HG03571 (cell line): ENCODE measurements around the gene PTGIS.

Source experiments
- ATAC-seq: cut with Tn5 transposase; IDR thresholded peaks from one replicate; pipeline ENCODE4 v1.9.1; 2021; ENCODE audit not compliant: unreplicated experiment

PTGIS gene

DNA sequence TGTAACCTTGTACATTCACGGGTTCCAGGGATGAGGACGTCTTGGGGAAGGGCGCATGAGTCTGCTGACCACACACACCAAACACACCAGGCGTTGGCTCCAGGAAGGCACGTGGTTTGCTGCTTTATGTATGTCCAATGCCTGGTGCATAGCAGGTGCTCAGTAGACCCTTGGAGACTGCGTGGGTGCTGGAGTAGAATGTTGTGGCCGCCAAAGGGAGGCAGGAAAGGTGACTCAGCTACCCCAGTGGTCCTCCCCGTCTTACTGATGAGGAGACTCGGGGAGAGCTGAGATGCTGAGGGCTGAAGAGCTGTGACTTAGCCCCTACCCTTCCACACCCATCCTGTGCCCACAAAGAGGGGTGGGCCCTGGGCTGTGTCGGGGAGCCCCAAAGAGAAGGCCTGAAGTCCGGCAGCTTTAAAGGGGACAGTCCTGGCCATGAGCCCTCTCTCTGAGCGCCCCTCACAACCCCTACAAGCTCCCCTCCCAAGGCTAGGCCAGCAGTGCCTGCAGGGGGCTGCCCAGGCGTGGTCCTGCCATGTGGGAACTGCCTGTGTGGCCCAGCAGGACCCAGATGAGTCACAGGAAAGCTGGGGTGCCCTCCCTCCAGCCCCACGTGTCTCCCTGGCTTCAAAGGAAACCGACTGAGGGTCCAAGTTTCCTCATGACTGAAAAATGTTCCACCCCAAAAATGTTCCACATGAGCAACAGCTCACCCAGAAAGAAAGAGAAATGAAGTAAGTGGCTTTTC is 28.0 kb upstream of the PTGIS start:
- no peak for ATAC-seq

DNA sequence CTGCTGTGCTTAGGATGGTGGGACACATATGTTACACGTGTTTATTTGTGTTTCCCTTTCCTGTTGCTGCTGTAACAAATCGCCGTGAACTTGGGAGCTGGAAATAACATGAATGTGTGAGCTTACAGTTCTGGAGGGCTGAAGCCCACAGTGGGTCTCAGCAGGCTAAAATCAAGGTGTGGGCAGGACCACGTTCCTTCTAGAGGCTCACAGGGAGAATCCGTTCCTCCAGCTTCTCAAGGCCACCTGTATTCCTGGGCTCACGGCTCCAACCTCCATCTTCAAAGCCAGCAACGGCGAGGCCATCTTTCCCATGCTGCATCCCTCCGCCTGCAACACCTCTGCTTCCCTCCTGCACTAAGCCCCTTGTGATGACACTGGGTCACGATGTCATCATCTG is 27.4 kb upstream of the PTGIS start:
- no peak for ATAC-seq

DNA sequence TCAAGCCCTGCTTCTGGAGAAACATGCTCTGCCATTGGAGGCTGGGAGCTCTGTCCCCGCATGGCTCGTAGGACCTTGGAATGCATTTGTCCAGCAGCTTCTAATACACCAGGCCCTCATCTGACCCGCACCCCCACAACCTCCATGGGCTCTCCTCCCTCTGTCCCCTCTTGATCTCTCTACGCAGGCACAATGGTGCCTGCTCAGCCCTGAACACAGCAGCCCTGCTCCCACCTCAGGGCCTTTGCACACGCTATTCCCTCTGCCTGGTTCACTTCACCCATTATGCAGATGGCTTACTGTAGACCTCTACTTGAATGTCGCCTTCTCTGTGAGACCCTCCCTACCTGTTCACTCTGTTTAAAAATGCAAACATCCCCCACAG is 27.0 kb upstream of the PTGIS start:
- no peak for ATAC-seq

DNA sequence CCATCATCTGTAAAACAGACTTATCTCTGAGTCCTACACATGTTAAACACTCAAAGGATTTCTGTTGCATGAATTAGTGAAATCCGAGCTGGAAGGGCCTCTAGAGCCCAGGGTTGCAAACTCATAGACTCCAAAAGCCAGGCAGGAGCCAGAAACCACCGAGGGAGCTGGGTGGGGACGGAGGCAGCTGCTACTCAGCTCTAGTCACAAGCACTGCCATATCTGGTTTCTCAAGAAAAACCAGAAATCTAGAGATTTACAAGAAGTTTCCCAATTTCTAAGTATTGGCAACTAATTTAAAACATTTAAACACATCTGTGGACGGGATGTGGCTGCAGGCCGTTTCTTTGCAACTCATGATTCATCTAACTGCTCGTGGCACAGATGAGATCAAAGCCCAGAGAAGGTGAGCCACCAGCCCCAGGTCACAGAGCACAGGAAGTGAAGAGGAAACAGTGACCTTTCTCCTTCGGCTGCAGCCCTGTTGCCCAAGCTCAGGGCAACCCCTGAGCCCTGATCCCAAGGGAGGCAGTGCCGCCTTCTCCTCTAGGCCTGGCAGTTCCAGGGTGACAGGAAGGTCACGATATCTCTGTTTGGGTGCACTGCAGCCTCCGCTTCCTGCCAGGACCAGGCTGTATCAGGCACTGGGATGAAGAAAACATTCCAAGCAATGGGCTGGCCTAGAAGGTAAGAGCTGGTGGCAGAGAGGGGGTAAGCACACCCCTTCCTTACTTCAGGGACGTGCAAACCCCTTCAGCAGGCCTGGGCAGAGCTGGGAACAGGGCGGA is 26.4 kb upstream of the PTGIS start:
- ATAC-seq, result no peak

DNA sequence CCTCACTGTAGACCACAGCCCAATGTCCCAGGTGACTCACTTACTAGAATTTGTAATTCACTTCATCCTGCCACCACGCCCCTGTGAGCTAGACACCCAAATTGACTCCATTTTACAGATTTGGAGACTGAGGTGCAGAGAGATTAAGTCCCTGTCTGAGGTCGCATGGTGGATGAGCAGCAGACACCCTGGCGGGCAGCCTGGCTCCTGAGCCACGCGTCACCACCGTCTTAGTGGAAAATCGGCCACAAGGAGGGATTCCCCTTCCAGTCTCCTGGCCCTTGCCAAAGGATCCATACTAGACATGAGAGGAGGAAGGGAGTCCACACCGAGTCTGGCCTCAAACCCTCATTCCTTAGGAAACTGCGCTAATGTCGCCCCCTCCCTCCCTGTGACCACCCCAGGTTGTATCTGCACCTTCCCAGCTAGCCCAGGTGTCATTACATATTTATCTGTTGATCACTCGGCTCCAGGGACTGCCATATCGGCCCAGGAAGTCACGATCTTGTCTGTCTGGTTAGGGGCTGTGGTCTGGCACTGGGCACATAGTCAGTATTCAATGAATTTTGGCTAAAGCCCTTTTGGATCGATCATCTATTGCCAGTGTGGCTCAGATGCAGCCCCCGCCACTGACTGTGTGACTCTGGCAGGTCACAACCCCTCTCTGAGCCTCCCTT is 25.7 kb upstream of the PTGIS start:
- no peak for ATAC-seq

DNA sequence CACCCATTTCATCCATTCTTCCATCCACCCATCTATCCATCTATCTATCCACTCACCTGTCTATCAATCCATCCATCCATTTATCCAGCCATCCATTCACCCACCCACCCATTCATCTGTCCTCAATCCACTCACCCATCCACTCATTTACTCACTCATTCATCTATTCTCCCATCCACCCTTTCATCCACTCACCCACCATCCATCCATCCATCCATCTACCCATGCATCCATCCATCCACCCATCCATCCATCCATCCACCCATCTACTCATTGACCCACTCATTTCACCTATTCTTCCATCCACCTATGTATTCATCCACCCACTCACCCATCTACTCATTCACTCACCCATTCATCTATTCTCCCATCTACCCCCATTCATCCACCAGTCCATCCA is 24.2 kb upstream of the PTGIS start:
- ATAC-seq, result no peak

DNA sequence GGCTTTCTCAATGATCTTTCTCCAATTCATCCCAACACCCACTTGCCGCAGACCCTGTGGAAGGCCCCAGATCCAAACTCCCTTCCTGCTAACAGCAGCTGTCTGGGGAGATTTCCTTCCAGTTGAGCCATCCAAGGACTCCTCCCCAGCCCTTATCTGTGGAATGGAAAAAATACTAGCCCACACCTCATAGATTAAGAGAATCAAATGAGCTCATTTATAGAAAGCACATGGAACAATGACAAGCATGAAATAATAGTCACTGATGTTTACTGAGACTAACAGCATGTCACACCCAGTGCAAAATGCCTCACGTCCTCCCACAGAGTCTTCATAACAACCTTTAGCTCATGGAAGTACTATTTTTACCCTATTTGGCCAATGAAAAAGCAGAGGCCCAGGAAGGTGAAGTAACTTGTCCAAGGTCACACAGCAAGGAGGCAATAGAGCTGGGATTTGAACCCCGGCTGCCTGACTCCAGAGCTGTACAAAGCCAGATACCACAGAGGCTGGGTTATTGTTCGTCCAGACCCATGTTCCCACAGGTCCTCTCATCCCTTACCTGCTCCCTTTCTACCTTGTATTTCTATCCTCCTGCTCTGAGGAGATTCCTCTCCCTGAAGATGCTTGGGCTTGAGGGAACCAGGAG is 23.4 kb upstream of the PTGIS start:
- ATAC-seq, result no peak

DNA sequence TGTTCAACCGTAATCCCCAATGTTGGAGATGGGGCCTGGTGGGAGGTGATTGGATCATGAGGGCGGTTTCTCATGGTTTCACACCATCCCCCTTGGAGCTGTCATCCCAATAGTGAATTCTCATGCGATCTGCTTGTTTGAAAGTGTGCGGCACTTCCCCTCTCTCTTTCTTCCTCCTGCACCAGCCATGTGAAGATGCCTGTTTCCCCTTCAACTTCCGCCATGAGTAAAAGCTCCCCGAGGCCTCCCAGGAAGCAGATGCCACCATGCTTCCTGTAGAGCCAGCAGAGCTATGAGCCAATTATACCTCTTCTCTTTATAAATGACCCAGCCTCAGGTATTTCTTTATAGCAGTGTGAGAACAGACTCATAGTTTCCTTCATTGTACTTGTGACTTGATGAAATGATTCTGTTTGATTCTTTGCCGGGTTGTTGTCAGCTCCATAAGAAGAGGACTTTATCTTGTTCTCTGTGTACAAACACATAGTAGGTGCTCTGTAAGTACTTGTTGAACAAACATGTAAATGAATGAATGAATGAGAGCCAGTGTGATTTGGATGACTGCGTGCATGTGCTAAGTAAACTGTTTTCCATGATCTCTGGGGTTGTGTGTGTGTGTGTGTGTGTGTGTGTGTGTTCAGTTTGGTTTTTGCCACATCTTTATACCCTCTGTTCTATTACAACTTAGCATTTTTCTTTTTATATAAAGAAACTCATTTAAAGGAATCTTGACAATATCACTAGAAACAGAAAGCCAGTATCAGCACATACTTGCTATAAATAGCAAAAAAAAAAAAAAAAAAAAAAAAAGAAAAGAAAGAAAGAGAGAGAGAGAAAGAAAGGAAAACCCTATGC is 22.5 kb upstream of the PTGIS start:
- no peak for ATAC-seq

DNA sequence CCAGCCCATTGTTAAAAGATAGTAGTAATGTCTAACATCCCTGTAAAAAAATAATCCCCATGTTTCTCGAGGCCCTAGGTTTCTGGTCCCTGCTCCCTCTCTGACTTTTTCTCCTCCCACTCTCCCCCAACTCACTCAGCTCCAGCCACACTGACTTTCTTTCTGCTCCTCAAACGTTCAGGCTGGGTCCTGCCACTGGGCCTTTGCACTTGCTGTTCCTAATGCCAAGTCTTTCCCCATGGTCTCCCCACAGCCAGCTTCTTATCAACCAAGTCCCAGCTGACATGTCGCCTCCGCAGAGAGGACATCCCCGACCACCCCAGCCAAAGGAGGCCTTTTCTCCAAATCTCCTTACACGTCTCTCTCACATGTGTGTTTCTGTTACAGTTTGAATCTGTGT is 21.8 kb upstream of the PTGIS start:
- ATAC-seq, result no peak

DNA sequence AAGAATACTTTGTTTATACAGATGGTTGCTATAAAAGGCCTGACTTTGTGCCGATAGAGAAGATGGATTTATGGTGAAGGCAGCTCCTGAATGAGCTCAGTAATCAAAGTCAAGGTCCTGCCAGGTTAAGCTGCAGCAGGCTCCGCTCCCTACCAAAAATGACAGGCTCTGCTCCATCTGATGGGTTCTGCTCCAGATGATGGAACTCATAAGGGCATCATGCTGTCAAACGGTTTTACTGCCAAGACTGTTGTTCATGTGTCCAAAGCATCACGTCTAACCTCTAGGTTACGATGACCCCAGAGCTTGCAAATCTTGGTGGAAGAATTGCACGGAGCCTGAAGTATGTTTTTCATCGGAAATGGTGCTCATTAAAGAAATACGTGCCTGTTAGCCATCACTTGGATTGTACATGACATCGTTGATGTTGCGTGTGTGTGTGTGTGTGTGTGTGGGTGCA is 19.2 kb upstream of the PTGIS start:
- ATAC-seq, result no peak

DNA sequence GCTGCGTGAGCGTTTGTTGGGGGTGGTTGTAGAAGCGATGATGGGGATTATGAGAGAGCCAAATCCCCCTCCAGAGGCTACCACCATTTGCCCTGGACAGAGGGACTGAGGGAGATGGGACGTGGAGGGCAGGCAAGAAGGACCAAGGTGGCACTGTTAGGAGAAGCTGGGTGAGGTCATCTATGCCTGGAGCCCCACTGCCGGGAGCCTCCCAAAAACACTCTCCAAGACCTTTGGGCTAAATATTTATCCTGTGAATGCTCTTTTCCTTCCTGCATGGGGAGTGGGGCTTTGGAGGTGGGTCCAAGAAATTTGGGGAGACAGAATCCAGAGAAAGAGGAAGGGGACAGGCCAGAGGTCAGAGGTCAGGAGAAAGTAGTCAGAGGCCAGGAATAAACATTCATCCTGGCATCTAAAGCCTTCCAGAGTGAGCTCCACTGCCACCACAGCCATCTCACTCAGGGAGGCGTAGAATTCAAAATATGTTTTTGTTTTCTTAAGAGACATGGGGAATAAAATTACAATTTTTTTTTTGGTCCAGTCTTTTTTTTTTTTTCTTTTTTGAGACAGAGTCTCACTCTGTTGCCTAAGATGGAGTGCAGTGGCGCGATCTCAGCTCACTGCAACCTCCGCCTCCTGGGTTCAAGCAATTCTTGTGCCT is 17.8 kb upstream of the PTGIS start:
- ATAC-seq, result no peak

DNA sequence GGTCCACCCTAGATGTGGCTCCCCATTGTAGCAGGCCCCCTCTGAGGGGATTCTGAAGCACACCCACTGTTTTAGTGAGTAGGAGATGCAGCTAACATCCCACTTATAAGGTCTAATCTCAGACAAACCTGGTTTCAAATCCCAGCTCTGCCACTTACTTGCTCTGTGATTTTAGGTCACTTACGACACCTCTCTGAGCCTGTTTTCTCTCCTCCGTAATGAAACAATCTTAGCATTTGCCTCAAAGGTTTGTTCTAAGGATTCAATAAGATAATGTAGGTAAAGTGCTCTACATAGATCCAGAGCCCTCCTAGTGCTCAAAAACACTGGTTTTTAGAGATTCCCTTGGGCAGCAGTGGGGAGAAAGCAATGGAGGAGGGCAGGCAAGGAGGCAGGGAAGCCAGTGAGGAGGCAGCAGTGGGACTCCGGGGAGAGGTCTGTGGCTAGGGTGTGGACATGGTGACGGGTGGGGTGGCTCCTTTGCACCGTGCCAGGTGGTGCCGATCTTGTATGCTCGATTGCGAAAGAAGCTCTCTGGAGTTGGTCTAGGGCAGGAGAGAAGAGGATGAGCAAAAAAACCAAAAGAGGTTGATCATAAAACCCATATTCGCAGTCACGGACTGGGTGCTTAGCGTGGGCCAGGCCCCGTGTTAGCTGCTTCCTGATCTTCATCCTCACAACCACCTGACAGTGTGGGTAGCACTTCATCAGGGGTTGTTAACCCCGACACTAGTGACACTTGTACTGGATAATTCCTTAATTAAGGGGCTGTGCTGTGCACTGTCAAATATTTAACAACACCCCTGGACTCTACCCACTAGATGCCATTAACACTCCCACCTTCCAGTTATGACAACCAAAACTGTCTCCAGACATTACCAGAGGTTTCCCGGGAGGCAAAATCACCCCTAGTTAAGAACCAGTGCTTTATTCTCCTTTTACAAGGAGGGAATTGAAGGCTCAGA is 16.8 kb upstream of the PTGIS start:
- no peak for ATAC-seq

DNA sequence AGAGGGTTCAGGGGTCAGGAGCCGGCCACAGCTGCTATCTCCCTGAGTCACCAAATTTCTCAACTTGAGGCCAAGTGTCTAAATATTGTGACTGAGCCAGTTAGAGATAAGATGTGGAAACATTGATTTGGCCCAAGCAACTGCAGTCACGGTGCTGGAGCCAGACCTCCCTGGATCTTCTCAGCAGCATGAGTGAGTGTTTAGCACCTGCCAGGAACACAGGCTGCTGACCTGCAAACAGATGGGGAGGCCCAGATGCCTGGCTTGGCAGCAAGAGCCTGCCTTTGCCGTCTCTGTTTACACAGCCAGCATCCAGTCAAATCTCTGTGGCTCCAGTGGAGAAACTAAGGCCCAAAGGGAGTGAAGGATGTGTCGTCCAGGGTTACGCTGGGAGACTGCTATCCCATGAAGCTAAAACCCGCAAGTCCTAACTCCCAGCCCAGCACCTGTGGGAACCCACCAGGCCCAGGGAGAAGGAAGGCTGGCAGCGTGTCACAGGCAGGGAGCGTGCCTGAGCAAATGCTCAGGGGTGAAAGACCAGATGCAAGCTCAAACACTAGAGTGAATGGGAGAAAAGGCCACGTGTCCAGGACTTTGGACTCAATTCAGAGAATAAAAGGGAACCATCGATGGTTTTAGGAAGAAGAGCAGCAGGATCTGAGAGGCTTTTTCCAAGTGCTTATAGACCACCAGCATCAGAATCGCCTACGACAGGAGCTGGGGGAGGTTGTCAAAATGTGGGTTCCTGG is 15.9 kb upstream of the PTGIS start:
- no peak for ATAC-seq

DNA sequence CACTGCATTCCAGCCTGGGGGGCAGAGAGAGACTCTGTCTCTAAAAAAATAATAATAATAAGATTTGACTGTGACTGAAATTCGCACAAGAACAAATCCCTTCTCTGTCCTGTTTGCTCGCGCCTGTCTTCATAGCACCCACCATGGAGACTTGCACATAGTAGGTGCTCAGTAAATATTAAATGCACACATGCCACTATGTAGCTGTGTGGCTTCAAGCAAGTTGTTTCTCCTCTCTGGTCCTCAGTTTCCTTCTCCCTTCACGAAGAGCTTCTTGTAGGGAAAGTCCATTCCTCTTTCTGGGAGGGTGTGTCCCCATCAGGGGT is 15.4 kb upstream of the PTGIS start:
- ATAC-seq, result no peak

DNA sequence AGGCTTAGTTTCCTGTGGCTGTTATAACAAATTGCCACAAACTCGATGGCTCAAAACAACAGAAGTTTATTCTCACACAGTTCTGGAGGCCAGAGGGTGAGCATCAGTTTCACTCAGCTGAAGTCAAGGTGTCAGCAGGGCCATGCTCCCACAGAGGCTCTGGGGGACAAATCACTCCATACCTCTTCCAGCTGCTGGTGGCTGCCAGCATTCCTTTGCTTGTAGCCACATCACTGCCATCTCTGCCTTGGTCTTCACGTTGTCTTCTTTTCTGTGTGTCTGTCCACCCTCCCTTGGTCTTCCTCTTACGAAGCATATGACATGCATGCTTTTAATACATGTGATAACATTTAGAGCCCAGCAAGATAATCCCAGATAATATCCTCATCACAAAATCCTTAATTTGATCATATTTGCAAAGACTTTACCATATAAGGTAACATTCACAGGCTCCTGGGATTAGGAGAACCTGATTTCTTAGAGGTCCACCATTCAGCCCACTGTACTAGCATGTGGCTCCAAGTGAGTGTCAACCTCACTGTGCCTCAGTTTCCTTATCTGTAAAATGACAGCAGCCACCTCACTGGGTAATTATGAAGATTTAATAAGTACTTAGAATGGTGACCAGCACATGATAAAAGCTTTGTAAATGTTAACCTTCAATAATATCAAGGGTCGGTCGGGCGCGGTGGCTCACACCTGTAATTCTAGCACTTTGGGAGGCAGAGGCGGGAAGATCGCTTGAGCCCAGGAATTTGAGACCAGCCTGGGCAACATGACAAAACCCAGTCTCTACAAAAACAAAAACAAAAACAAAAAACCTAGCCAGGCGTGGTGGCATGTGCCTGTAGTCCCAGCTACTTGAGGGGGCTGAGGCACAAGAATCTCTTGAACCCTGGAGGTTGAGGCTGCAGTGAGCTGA is 14.7 kb upstream of the PTGIS start:
- ATAC-seq, result no peak

DNA sequence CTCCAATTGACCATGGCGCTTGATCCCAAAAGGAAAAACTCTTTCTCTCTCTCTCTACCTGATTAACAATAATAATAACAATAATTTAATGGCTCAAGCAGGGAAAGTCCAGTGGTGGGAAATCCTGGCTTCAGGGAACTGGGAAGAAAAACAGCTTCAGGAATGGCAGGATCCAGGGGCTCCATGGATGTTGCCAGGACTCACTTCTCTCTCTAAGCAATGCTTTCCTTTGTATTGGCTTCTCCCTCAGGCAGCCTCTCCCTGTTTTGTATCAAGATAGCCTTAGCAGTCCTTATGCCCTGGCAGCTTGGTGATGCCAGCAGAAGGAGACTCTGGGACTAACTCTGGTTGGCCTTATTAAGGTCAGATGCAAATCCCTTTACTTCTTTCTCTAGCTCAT is 13.5 kb upstream of the PTGIS start:
- no peak for ATAC-seq

DNA sequence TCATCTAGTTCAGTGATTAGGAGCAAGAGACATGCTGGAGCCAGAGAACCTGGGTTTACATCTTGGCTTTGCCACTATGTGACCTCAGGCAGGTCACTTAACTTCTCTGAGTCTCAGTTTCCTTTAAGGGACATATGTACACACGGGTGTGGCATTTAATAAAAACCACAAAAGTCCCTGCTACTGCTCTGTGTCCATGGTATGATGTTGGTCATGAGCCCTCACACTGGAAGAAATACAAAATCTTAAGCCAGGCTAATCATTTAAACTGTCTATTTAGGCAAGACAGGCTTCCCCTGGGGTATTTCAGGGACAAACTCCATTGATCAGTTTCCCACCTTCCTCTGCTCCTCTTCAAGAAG is 12.9 kb upstream of the PTGIS start:
- no peak for ATAC-seq
